ENCODE measurements around the gene ABR.
"Not testable (repeated sequence)": the region's sequence is repeated elsewhere in the genome, so short reads cannot be mapped to it uniquely, and the experiment has no call there.

ABR gene

GRCh38 chr17:981292-981658, 198.5 kb downstream of the ABR start:
- DNase-seq (ENCODE audit: low spot score), result no peak

GRCh38 chr17:980406-981291, 199.1 kb downstream of the ABR start:
- peak; percentile 80 for DNase-seq (ENCODE audit: low spot score)

GRCh38 chr17:979539-980405, 200.0 kb downstream of the ABR start, which contains the start of gene NXN:
NXN (minus strand) TSS chr17:979776.
- peak; percentile 85 for DNase-seq (ENCODE audit: low spot score)

- no peak for DNase-seq (ENCODE audit: low spot score)
Measured at GRCh38 chr17:979212-979538, 200.6 kb downstream of the ABR start.

GRCh38 chr17:978103-979093, 201.4 kb downstream of the ABR start:
- no peak for DNase-seq (ENCODE audit: low spot score)

- DNase-seq (ENCODE audit: low spot score), result no peak
Measured at GRCh38 chr17:977166-977565, 202.6 kb downstream of the ABR start.

- DNase-seq (ENCODE audit: low spot score), result no peak
Measured at GRCh38 chr17:976312-976711, 203.5 kb downstream of the ABR start.

GRCh38 chr17:975371-975915, 204.3 kb downstream of the ABR start:
- no peak for DNase-seq (ENCODE audit: low spot score)

GRCh38 chr17:974778-975177, 205.0 kb downstream of the ABR start:
- DNase-seq (ENCODE audit: low spot score), result not testable (repeated sequence)

- no peak for DNase-seq (ENCODE audit: low spot score)
Measured at GRCh38 chr17:973053-973452, 206.7 kb downstream of the ABR start.

GRCh38 chr17:971861-972260, 207.9 kb downstream of the ABR start:
- not testable (repeated sequence) for DNase-seq (ENCODE audit: low spot score)

- DNase-seq (ENCODE audit: low spot score), result no peak
Measured at GRCh38 chr17:970364-970763, 209.4 kb downstream of the ABR start.

- DNase-seq (ENCODE audit: low spot score), result no peak
Measured at GRCh38 chr17:969811-970355, 209.9 kb downstream of the ABR start.

- DNase-seq (ENCODE audit: low spot score), result no peak
Measured at GRCh38 chr17:968812-969730, 210.7 kb downstream of the ABR start.

GRCh38 chr17:967122-967521, 212.7 kb downstream of the ABR start:
- DNase-seq (ENCODE audit: low spot score), result no peak

- DNase-seq (ENCODE audit: low spot score), result no peak
Measured at GRCh38 chr17:965311-965989, 214.3 kb downstream of the ABR start.

GRCh38 chr17:964876-965275, 214.9 kb downstream of the ABR start:
- no peak for DNase-seq (ENCODE audit: low spot score)

- DNase-seq (ENCODE audit: low spot score), result no peak
Measured at GRCh38 chr17:962670-963069, 217.1 kb downstream of the ABR start.

- DNase-seq (ENCODE audit: low spot score), result no peak
Measured at GRCh38 chr17:962166-962565, 217.6 kb downstream of the ABR start.

All from hematopoietic multipotent progenitor cell treated with erythropoietin and hydrocortisone succinate and interleukin-3 and kit ligand, for 15 days (in vitro differentiated cells).